Left forelimb (tissue), 1 donor: Measurements from ENCODE around the gene PANX2.

Source experiments
- DNase-seq: peaks from one replicate; pipeline ENCODE4 v3.0.0-alpha.2; 2018; ENCODE audit warnings: low spot score

PANX2 gene

GRCh38 chr22:50216055-50216683 lies 45.6 kb downstream of the PANX2 start:
- no peak for DNase-seq

DNA sequence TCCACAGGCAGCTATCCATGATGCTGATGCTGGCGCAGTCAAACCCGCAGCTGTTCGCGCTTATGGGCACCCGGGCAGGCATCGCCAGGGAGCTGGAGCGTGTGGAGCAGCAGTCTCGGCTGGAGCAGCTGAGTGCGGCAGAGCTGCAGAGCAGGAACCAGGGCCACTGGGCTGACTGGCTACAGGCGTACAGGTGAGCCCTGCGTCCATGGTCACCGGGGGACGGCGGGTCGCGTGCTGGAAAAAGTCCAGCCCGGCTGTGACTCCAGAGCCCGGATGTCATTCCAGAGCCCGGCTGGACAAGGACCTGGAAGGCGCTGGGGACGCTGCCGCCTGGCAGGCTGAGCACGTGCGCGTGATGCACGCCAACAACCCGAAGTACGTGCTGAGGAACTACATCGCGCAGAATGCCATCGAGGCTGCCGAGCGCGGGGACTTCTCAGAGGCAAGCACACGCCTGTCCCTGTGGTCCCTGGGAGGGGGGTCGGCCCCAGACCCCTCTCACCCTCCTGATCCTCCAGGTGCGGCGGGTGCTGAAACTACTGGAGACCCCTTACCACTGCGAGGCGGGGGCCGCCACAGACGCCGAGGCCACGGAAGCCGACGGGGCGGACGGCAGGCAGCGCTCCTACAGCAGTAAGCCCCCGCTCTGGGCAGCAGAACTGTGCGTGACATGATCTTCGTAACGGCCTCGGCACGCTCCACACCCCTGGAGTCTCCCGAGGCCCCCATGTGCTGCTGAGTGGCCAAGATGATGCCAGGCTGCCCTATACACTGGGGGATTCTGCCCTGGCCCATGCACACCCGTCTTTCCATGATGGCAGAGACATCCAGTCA lies 46.4 kb downstream of the PANX2 start:
- no peak for DNase-seq

DNA sequence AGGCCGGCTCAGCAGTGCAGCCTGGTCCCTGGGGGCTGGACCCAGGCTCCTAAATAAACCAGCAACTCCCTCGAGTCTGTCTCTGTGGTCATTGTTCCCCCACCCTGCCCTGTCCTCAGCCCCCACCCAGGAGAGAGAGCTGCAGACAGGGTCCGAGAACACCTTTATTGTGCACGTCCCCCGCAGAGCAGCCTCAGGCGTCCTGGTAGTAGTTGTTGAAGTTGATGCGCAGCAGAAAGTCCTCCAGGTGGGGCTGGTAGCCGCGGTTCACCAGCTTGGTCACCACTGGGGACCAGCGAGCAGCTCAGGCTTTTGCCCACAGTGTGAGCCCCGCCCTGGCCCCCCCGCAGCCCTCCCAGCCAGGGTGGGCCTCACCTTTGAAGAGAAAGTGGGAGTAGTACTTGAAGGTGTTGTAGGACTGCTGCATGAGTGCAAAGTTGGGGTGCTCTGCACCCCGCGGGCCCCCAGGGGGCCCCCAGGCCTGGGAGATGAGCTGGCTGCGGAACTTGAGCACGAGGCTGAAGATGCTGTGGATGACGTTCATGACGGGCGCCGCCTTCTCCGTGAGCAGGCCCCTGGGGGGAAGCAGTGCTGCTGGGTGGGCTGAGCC lies 47.1 kb downstream of the PANX2 start:
- DNase-seq: no peak

GRCh38 chr22:50218153-50218995 lies 47.8 kb downstream of the PANX2 start:
- no peak for DNase-seq

DNA sequence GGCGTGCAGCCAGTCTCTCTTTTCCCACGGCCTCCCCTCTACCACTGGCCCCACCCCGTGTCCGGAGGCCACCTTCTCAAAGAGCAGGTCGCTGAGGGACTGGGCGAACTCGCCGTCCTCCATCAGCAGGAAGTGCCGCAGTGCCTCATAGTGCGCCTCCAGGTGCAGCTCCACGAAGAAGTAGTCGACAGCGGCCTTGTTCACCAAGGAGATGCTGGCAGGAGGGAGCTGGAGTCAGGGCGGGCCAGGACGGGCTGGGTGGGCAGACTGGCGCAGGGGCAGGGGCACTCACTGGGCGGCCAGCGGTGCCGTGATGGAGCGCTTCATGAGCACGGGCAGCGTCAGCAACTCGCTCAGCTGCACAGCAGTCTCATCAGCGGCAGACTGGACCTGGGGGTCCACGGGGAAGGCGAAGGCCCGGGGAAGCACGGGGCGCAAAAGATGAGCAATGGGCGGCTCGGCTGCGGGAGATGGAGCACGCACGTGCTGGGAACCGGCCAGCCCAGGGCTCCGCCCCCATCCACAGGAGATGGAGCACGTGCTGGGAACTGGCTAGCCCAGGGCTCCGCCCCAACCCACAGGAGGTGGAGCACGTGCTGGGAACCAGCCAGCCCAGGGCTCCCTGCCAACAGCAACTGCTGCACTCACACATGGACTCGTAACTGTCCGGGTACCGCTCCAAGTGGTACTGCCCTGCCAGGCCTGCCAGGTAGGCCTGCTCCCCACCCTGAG lies 48.6 kb downstream of the PANX2 start:
- peak; percentile 85 for DNase-seq

DNA sequence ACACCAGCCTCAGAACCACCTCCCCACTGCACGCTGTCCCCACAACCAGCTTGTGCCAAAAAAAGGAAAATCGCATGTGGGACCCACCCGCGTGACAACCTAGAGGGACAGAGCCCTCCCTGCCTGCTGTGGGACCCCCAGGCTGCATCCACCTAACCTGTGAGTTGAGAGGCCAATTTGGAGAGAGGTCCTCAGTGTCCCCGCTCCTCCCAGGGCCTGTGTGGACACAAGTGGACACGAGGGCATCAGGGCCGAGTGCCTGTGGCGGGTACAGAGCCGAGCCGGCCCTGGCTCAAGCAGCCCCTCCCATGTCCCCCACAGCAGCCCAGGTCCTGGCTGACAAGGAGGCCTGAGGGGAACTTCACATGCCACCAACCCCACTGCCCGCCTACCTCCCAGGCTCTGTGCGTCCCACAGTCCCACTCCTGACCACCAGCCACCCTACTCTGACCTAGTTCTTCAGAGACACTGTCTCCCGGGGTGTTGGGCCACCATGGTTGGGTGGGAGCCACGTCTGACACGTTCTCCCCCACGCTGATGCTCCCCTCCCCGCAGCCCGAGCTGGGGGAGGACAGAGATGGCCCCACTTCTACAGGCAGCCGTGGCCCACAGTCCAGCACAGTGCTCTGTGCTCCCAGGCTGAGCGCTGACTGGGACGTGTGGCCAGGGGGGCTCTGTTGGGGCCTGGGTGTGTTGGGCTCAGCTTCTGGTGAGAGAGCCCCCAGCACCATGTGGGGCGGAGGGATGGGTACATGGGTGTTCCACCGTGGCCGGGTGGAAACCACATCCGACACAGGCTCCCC lies 49.5 kb downstream of the PANX2 start:
- DNase-seq: no peak

DNA sequence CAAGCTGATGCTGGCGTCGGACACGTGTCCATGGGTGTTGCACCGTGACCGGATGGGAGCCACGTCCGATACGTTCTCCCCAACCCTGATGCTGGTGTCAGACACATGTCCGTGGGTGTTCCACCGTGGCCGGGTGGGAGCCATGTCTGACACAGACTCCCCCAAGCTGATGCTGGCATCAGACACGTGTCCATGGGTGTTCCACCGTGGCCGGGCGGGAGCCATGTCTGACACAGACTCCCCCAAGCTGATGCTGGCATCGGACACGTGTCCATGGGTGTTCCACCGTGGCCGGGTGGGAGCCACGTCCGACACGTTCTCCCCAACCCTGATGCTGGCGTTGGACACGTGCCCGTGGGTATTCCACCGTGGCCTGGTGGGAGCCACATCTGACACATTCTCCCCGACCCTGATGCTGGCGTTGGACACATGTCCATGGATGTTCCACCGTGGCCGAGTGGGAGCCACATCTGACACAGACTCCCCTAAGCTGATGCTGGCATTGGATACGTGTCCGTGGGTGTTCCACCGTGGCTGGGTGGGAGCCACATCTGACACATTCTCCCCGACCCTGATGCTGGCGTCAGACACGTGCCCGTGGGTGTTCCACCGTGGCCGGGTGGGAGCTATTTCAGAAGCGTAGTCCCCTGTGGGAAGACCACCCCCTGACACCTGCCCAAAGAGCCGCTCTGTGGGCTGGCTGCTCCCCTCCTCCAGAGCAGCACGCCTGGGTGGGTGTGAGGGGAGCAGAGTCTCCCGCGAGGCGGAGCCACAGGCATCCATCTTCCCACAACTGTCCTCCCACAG lies 50.3 kb downstream of the PANX2 start:
- DNase-seq: no peak

DNA sequence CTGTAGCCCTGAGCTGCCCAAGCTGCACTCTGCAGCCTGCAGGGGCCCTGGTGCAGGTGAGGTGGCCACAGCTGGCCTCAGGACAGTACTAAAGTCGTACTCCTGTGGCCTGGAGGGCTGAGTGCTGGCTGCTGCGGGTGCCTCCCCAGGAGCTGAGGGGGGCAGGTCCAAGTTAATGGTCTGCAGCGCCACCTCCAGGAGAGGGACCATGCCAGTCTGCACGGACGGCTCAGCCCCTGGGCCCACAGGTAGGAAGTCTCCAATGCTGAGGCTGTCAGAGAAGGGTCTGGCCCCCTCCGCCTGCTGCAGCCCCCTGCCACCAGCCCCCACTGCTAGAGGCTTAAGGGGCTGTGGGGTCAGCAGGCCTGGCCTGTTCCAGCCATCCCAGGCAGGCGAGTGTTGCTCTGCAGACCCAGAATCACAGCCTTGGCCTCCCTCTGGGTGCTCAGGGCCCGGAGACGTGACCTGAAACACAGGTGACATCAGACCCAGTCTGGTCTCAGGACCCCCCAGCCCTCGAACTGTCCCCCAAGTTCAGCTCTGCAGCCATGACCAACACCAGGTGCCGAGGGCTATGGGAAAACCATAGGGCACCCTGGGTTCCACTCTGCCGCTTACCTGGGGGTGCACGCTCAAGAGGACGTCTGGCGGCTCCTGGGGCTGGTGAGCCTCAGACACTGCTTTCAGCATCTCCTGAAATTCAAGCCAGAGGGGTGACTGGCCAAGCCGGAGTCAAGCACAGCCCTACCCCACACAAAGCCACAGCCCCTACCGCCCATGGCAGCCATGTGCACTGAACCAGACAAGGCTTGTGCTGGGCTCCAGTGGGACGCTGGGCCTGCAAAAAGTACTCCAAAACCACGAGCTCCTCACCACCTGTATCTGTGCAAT lies 51.1 kb downstream of the PANX2 start:
- DNase-seq: no peak

GRCh38 chr22:50222508-50222907 lies 52.0 kb downstream of the PANX2 start:
- DNase-seq: peak; percentile 55

GRCh38 chr22:50224071-50224470 lies 53.5 kb downstream of the PANX2 start:
- DNase-seq: no peak

DNA sequence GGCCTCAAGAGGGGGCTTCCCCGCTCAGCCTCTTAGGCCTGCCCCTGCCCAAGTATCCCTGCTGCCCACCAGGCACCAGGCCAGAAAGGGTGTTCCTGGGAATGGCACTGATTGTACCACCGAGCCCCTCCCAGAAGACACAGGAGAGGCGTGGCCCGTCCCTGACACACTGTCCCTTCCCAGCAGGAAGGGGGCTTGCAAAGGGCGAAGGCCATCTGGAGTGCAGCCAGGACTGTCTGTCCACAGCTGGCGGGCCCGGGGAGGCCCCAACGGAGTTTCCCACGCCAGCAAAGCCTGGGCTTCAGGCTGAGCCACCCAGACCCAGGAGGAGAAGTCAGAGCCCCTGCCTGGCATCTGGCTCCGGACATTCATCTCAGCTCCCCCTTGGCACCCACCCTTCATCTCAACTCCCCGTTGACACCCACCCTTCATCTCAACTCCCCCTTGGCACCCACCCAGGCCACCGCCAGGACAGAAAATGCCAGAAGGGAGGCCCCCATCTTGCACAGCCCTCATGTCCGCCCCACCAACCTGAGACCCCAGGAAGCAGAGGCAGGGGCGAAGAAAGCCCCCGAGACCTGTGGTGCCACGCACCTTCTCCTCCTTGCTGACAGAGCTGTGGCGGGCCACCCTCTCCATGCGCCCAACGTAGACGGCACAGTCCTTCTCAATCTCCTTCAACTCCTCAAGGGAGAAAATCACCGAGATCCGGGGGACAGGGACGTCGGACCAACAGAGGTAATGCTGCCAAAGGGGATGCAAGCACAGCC lies 54.9 kb downstream of the PANX2 start:
- DNase-seq: peak; percentile 62

GRCh38 chr22:50226063-50226874 lies 55.7 kb downstream of the PANX2 start:
- peak; percentile 60 for DNase-seq

DNA sequence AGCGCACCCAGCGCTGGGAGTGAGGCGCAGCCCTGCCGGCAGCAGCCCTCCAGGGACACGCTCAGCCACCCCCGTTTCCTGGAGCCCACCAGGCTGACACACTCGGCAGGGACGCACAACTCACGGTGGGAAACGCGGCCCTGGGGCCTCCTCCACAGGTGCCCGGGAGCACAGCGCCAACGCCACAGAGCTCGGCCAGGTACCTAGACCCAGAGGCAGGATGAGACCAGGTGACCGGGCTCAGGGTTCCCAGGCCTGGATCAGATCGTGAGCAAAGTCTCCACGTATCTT lies 56.3 kb downstream of the PANX2 start:
- no peak for DNase-seq

DNA sequence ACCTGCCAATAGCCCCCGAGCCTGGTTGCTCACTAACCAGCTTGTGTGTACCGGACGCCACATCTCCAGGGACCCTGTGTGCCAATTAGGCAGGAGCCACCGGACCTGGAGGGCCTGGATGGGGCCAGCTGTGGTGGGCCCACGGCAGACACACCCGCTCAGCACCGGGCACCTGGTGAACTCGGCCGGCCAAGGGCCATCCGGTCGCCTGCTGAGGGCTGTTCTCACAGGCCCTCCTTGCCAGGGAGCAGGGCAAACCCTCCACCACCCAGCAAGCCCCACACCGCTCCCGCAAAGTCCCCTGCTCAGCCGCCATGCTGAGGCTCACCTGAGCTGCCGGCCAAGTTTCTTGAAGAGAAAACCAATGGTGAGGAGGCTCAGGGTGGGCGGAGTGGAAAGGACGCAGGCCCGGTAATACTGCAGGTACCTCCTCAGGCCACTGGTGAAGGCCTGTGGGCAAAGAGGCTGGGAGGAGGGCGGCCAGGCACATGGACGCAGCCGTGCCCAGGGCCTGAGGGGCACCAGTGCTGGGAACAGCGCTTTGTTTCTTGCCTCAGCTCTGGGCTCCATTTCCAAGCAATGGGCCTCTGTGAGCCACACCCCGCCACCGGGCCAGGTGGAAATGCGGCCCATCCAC lies 57.2 kb downstream of the PANX2 start:
- peak; percentile 59 for DNase-seq

- no peak for DNase-seq
Measured at GRCh38 chr22:50228366-50228765, 57.8 kb downstream of the PANX2 start.

- no peak for DNase-seq
Measured at GRCh38 chr22:50229370-50229769, 58.8 kb downstream of the PANX2 start.
